Ovary (tissue), 9 donors: ENCODE results near the gene TMEM236. TPM values are rescaled to one million over a fixed set of nuclear protein-coding genes. Genes with fewer than 3 reads are reported as not detected.

Experiments used
- DNase-seq, 5 donors: peaks; one replicate each; pipeline ENCODE4 v3.0.0-alpha.2; 2019 to 2020
- H3K27ac ChIP-seq, 2 donors: fragments of 200-600 bp; one replicate each; pipeline versions ENCODE4 v1.5.1 to v1.8.0; 2019 to 2022
- H3K27me3 ChIP-seq: fragments of 200-600 bp; one replicate; pipeline ENCODE4 v1.8.0; 2022
- H3K36me3 ChIP-seq: fragments of 200-600 bp; sonication (generic); one replicate; pipeline ENCODE4 v1.5.1; 2019
- H3K4me1 ChIP-seq: one replicate; pipeline ENCODE4 v1.8.1; 2013; ENCODE audit warnings: mild to moderate bottlenecking, moderate library complexity; ENCODE audit not compliant: insufficient read depth
- H3K4me3 ChIP-seq: fragments of 200-600 bp; sonication (generic); one replicate; pipeline ENCODE4 v1.5.1; 2017
- H3K9me3 ChIP-seq, 2 donors: fragments of 200-600 bp in 1 of 2; sonication (generic) in 1 of 2; one replicate each; pipeline versions ENCODE4 v1.5.1 to v1.8.1; 2013 to 2019; ENCODE audit warnings: mild to moderate bottlenecking in 1 of 2, moderate library complexity in 1 of 2
- CTCF ChIP-seq, 3 donors: fragments of 450-650 bp in 2 of 3; fragments of 200-600 bp in 1 of 3; IDR thresholded peaks; one replicate each; pipeline versions ENCODE4 v1.5.1 to v1.8.0; 2016 to 2022; ENCODE audit warnings: antibody characterized with exemption in 3 of 3, mild to moderate bottlenecking in 1 of 3
- EP300 ChIP-seq: sonication (generic); formaldehyde crosslinking; IDR thresholded peaks from one replicate; pipeline ENCODE4 v1.6.1; 2017; ENCODE audit warnings: antibody characterized with exemption
- POLR2A ChIP-seq: fragments of 450-650 bp; IDR thresholded peaks from one replicate; pipeline ENCODE4 v1.6.1; 2017; ENCODE audit warnings: antibody characterized with exemption, mild to moderate bottlenecking, moderate library complexity
- WGBS, 3 donors: extraction: QIAGEN DNeasy Blood & Tissue Kit in 1 of 3; methylation state at CpG; one replicate each; pipeline versions ENCODE4 v1.1.5 to v1.1.7; 2013 to 2017; 5-methylcytosine and 5-hydroxymethylcytosine counted together
- intact Hi-C, 4 donors: fragments of 100-400 bp; cut with DNase I; formaldehyde crosslinking; loops; one replicate each; pipeline versions ENCODE4 v1.11.0 to v1.15.1; 2022 to 2023
- polyA plus RNA-seq, 2 donors: library from polyadenylated mRNA; stranded (reverse); fragments of 200-250 nt in 1 of 2; fragments of 350-450 nt in 1 of 2; fragmentation: Illumina TruSeq in 1 of 2; extraction: RNeasy Lipid Tissue Mini Kit (QIAGEN cat#74804) in 1 of 2; gene quantifications; one replicate each; pipeline ENCODE4 v1.2.3, GENCODE V29; 2013 to 2014
- total RNA-seq, 7 donors: library from RNA; depleted of rRNA in 2 of 7; stranded (reverse); fragments of >200 nt in 2 of 7; fragmentation: NEBNext Ultra II Directional in 3 of 7; extraction: Animal tissue kit (Norgen Biotek cat#: 25700) in 3 of 7; gene quantifications; one replicate each; pipeline versions ENCODE4 v1.1.0 to v1.2.4, GENCODE V29; 2016 to 2023
- donor health status: DM: no; HTN: no; CAD: no; lungs with moderate emphysema.
- donor health status: DM: no; HTN: no; CAD: no.
- donor health status: Bipolar disorder and iron deficiency.
- donor health status: DM: yes; HTN: yes; CAD: no.
- donor health status: DM: no; HTN: no; CAD: no.
- donor health status: DM: yes; HTN: yes; CAD: no.

TMEM236 gene
- total and polyA plus RNA-seq, 9 donors: 0.11 to 0.72 (median 0.32) TPM

GRCh38 chr10:17710181-17710580 lies 41.8 kb upstream of the TMEM236 start:
- Histone ChIP-seq H3K4me3 (no peak overlapping the region), H3K4me1 (no peaks in the 10 kb centered on the region), H3K36me3 (no peaks in the 10 kb centered on the region), H3K27me3 (no peaks in the 10 kb centered on the region), H3K27ac (no peak overlapping the region), H3K9me3 (no peaks in the 10 kb centered on the region)
- DNase-seq: no peak
- no peak for TF ChIP-seq EP300
- no peak for TF ChIP-seq POLR2A
- no peak for TF ChIP-seq CTCF (IDR thresholded peaks at IDR 0.05)
- intact Hi-C loops: no loop called here
- 80 to 89% (median 84%) methylated on average over 4 of the region's 4 CpGs for WGBS, 3 donors

GRCh38 chr10:17712053-17712452 lies 39.9 kb upstream of the TMEM236 start:
- TF ChIP-seq EP300: no peak
- TF ChIP-seq CTCF (IDR thresholded peaks at IDR 0.05): no peak
- TF ChIP-seq POLR2A: no peak
- 95 to 97% (median 95%) methylated on average over 5 of the region's 5 CpGs for WGBS, 3 donors
- Histone ChIP-seq H3K9me3 (no peaks in the 10 kb centered on the region), H3K27ac (no peak overlapping the region), H3K36me3 (no peaks in the 10 kb centered on the region), H3K4me3 (no peak overlapping the region), H3K4me1 (no peaks in the 10 kb centered on the region), H3K27me3 (no peaks in the 10 kb centered on the region)
- DNase-seq: no peak
- intact Hi-C loops: no loop called here

GRCh38 chr10:17712717-17713471 lies 39.1 kb upstream of the TMEM236 start:
- Histone ChIP-seq H3K4me1 (no peaks in the 10 kb centered on the region), H3K27me3 (no peaks in the 10 kb centered on the region), H3K4me3 (no peak overlapping the region), H3K9me3 (no peaks in the 10 kb centered on the region), H3K27ac (no peak overlapping the region), H3K36me3 (no peaks in the 10 kb centered on the region)
- WGBS, 3 donors: 69 to 79% (median 77%) methylated on average over 18 of the region's 18 CpGs
- no peak for DNase-seq
- TF ChIP-seq CTCF (IDR thresholded peaks at IDR 0.05) (no peak), EP300 (no peak), POLR2A (no peak)
- intact Hi-C loops: no loop called here

GRCh38 chr10:17713758-17714157 lies 38.2 kb upstream of the TMEM236 start:
- DNase-seq: no peak
- H3K4me1 ChIP-seq: no peaks in the 10 kb centered on the region
- H3K4me3 ChIP-seq: no peak overlapping the region
- TF ChIP-seq CTCF (IDR thresholded peaks at IDR 0.05) (no peak), EP300 (no peak), POLR2A (no peak)
- H3K36me3 ChIP-seq: no peaks in the 10 kb centered on the region
- H3K27ac ChIP-seq: no peak overlapping the region
- no peaks in the 10 kb centered on the region for H3K9me3 ChIP-seq
- H3K27me3 ChIP-seq: no peaks in the 10 kb centered on the region
- intact Hi-C loops: no loop called here
- 92 to 94% (median 93%) methylated on average over 10 of the region's 10 CpGs for WGBS, 3 donors
